Measurements from ENCODE around the gene CAPZA2. TPM values are rescaled to one million over a fixed set of nuclear protein-coding genes. Genes with fewer than 3 reads are reported as not detected.
"Not testable (repeated sequence)": the region's sequence is repeated elsewhere in the genome, so short reads cannot be mapped to it uniquely, and the experiment has no call there.

The CAPZA2 gene
- 100 to 1,000 TPM in 4 of 6 donors, 10 to 100 TPM in 2; 45.1 to 260 (median 168) TPM for total RNA-seq

DNA sequence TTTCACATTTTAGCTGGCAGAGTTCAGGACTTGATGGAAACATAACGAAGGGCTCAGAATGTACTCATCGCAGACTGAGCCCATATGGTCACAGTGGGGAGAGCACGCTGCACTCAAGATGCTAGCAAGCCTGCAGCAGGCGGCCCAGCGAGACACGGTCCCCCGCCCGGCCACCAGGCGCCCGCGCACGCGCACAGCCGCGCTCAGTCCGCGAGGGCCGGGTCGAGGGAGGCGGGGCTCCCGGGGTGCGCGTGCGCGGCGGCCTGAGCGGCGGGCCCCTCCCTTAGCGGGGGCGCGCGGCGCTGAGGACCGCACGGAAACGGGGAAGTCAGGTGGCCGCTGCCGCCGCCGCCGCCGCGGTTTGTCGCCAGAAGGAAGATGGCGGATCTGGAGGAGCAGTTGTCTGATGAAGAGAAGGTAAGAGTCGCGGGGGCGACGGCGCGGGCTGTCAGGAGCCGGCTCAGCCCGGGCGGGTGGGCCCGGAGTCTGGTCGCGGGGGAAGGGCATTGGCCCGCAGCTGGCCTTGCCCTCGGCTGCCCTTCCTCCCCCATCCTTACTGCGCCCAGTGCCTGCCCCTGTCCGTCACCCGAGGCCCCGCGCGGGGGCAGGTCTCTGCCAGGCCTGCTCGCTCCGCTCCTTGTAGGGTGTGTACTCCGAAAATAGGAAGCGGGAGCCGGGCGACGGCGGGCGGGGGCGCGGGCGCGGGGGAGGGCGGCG is at the start of gene CAPZA2:
TSS of gene CAPZA2 (plus strand) at position 354 of the 717 bp plus-strand sequence. CDS start at position 379, 25 bp downstream.
- Histone ChIP-seq H3K4me1 (peaks cover 21 to 45% (median 29%) of the 10 kb centered on the region in 4 donors), H3K27ac (peak within 1 kb of the TSS; percentile 96 to 100 (median 98)), H3K4me3 (peak within 1 kb of the TSS; percentile 72 to 91 (median 84)), H3K9me3 (no peaks in the 10 kb centered on the region), H3K36me3 (no peaks in the 10 kb centered on the region), H3K27me3 (no peaks in the 10 kb centered on the region)
- ATAC-seq (ENCODE audit: low FRiP score in 2 of 2) (peak; percentile 97 to 99), DNase-seq (peak; percentile 95 to 100)
- WGBS, 2 donors, result 0% methylated on average over 5 to 68 of the region's 80 CpGs
- peak in 3 of 4 donors; percentile 79 to 90 (median 81) for TF ChIP-seq POLR2A (IDR thresholded peaks at IDR 0.05)
- peak; percentile 81 to 91 for TF ChIP-seq POLR2AphosphoS5 (IDR thresholded peaks at IDR 0.05)
- TF ChIP-seq, protein P1, sequence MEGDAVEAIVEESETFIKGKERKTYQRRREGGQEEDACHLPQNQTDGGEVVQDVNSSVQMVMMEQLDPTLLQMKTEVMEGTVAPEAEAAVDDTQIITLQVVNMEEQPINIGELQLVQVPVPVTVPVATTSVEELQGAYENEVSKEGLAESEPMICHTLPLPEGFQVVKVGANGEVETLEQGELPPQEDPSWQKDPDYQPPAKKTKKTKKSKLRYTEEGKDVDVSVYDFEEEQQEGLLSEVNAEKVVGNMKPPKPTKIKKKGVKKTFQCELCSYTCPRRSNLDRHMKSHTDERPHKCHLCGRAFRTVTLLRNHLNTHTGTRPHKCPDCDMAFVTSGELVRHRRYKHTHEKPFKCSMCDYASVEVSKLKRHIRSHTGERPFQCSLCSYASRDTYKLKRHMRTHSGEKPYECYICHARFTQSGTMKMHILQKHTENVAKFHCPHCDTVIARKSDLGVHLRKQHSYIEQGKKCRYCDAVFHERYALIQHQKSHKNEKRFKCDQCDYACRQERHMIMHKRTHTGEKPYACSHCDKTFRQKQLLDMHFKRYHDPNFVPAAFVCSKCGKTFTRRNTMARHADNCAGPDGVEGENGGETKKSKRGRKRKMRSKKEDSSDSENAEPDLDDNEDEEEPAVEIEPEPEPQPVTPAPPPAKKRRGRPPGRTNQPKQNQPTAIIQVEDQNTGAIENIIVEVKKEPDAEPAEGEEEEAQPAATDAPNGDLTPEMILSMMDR (IDR thresholded peaks at IDR 0.05), result peak; percentile 65 to 97 (median 94)
- peak in 1 of 4 donors; percentile 45 for TF ChIP-seq EP300 (IDR thresholded peaks at IDR 0.05)

DNA sequence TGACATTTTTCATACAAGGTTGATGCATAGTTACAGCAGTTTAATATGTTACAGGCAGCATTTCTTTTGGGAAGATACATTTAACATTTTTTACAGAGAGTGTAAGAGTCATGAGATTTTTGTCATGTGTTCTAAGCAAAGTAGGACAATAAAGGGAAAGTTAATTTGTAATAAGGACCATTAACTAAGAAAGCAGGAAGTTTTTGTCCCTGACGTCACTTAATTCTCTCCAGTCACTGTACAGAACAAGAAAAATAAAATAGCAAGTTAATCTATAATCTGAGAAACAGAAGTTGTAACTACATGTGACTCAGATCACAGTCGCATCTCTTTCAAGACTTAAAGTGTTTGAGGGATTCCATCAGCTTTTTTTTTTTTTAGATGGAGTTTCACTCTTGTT is 49.5 kb upstream of the CAPZA2 start:
- TF ChIP-seq EP300 (IDR thresholded peaks at IDR 0.05) (no peak), POLR2A (IDR thresholded peaks at IDR 0.05) (no peak)
- TF ChIP-seq, protein P1 (IDR thresholded peaks at IDR 0.05), result no peak
- H3K36me3 ChIP-seq, result no peaks in the 10 kb centered on the region
- DNase-seq (no peak), ATAC-seq (ENCODE audit: low FRiP score in 2 of 2) (no peak)
- H3K9me3 ChIP-seq, result no peaks in the 10 kb centered on the region
- 53 to 59% methylated on average over 2 of the region's 2 CpGs for WGBS, 2 donors
- no peaks in the 10 kb centered on the region for H3K27me3 ChIP-seq
- no peak overlapping the region for H3K27ac ChIP-seq
- H3K4me1 ChIP-seq, result peaks cover 0 to 3% (median 0%) of the 10 kb centered on the region in 4 donors
- no peak overlapping the region for H3K4me3 ChIP-seq

DNA sequence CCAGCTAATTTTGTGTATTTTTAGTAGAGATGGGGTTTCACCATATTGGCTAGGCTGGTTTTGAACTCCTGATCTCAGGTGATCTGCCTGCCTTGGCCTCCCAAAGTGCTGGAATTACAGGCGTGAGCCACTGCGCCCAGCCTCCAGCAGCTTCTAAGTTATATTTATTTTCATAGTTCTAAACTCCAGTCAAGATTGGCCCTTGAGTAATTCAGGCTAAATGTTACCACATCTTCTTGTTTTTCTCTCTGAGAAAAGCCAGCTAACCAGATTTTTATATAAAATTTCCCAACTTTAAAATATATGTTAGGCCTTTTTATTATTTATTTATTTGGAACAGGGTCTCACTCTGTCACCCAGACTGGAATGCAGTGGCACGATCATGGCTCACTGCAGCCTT is 49.0 kb upstream of the CAPZA2 start:
- H3K36me3 ChIP-seq; H3K4me1 ChIP-seq; ATAC-seq (ENCODE audit: low FRiP score in 2 of 2); H3K4me3 ChIP-seq; H3K27me3 ChIP-seq; DNase-seq; H3K9me3 ChIP-seq; H3K27ac ChIP-seq: not testable (repeated sequence)
- 83 to 89% methylated on average over 3 of the region's 3 CpGs for WGBS, 2 donors

DNA sequence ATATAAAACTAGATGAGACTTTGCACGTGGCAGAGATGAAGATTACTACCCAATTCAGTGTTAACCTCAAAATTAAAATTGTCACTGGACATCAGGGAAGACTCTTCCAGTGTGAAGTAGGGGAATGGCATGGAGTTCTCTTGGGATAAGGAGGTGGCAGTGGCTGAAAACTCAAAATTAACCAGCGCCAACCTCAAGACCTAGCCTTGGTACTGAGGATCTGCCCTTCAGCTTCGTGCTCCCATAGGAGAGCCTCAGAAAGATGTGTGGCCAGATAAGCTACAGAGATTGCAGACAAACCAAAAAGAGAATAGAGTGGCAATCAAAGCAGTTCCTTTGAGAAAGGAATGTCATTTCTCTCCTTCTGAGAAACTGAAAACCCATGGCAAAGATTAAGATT is 47.3 kb upstream of the CAPZA2 start:
- no peaks in the 10 kb centered on the region for H3K9me3 ChIP-seq
- no peak overlapping the region for H3K4me3 ChIP-seq
- H3K36me3 ChIP-seq, result no peaks in the 10 kb centered on the region
- DNase-seq, result no peak
- H3K27ac ChIP-seq, result no peak overlapping the region
- WGBS, 2 donors, result 60 to 77% methylated on average over 3 of the region's 3 CpGs
- no peak for ATAC-seq (ENCODE audit: low FRiP score in 2 of 2)
- TF ChIP-seq POLR2AphosphoS5 (IDR thresholded peaks at IDR 0.05) (no peak), POLR2A (IDR thresholded peaks at IDR 0.05) (no peak), EP300 (IDR thresholded peaks at IDR 0.05) (no peak)
- TF ChIP-seq, protein P1 (IDR thresholded peaks at IDR 0.05), result no peak
- no peaks in the 10 kb centered on the region for H3K4me1 ChIP-seq
- H3K27me3 ChIP-seq, result no peaks in the 10 kb centered on the region

DNA sequence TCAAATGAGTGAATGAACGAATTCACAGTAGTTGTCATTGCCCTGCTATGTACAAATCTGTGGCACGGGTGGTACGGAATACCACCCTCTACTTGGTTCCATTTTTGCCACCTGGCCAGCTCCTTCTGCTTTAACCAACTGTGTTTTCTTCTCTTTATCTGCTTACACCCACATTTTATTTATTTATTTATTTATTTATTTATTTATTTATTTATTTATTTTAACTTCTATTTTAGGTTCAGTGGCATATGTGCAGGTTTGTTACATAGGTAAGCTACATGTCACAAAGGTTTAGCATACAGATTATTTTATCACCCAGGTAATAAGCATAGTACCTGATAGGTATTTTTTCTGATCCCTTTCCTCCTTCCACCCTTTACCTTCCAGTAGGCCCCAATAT is 42.2 kb upstream of the CAPZA2 start:
- ATAC-seq (ENCODE audit: low FRiP score in 2 of 2) (no peak), DNase-seq (no peak)
- Histone ChIP-seq H3K9me3 (no peaks in the 10 kb centered on the region), H3K4me1 (no peaks in the 10 kb centered on the region), H3K27me3 (no peaks in the 10 kb centered on the region), H3K36me3 (no peaks in the 10 kb centered on the region), H3K27ac (no peak overlapping the region), H3K4me3 (no peak overlapping the region)
- TF ChIP-seq EP300 (IDR thresholded peaks at IDR 0.05), result no peak
- TF ChIP-seq POLR2AphosphoS5 (IDR thresholded peaks at IDR 0.05), result no peak
- no peak for TF ChIP-seq POLR2A (IDR thresholded peaks at IDR 0.05)
- TF ChIP-seq, protein P1 (IDR thresholded peaks at IDR 0.05), result no peak
- 92 to 93% methylated on average over 3 of the region's 3 CpGs for WGBS, 2 donors

DNA sequence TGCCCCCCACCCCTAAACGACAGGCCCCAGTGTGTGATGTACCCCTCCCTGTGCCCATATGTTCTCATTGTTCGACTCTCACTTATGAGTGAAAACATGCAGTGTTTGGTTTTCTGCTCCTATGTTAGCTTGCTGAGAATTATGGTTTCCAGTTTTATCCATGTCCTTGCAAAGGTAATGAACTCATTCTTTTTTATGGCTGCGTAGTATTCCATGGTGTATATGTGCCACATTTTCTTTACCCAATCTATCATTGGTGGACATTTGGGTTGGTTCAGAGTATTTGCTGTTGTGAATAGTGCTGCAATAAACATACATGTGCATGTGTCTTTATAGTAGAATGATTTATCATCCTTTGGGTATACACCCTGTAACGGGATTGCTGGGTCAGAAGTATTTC is 40.7 kb upstream of the CAPZA2 start:
- not testable (repeated sequence) for DNase-seq

More for the DNA sequence above, 40.7 kb upstream of the CAPZA2 start:
- not testable (repeated sequence) for H3K9me3 ChIP-seq; H3K4me1 ChIP-seq; H3K4me3 ChIP-seq; H3K27ac ChIP-seq; H3K36me3 ChIP-seq; ATAC-seq (ENCODE audit: low FRiP score in 2 of 2); H3K27me3 ChIP-seq
- WGBS, 2 donors, result 95 to 96% methylated on average over 4 of the region's 4 CpGs

All from upper lobe of left lung (tissue), 6 donors.